Measurements from ENCODE around the gene BAIAP2.
"Not testable (repeated sequence)": the region's sequence is repeated elsewhere in the genome, so short reads cannot be mapped to it uniquely, and the experiment has no call there.

- not testable (repeated sequence) for TF ChIP-seq CTCF (IDR thresholded peaks at IDR 0.05 in 2 of 3, conservative IDR thresholded peaks at IDR 0.05 in 1 of 3; ENCODE audit: control insufficient read depth in 2 of 3, extremely low read depth in 1 of 3, insufficient read depth in 1 of 3, low read depth in 3 of 3, low read length in 3 of 3); HCFC1 (IDR thresholded peaks at IDR 0.05; ENCODE audit: low read length); REST (IDR thresholded peaks at IDR 0.05; ENCODE audit: low read depth, low read length); EP300 (IDR thresholded peaks at IDR 0.05; ENCODE audit: borderline replicate concordance in 1 of 2, control insufficient read depth in 1 of 2, low read depth in 2 of 2, low read length in 2 of 2); TAF1 (IDR thresholded peaks at IDR 0.05; ENCODE audit: borderline replicate concordance, low read depth, low read length); ZNF592 (IDR thresholded peaks at IDR 0.05); RELA (IDR thresholded peaks at IDR 0.05; ENCODE audit: borderline replicate concordance, partially characterized antibody); CEBPB (IDR thresholded peaks at IDR 0.05; ENCODE audit: borderline replicate concordance in 1 of 2, low read depth in 2 of 2, low read length in 2 of 2); POLR2A (IDR thresholded peaks at IDR 0.05; ENCODE audit: low read depth, low read length); RFX5 (IDR thresholded peaks at IDR 0.05; ENCODE audit: low read depth, low read length)
Observed at GRCh38 chr17:81030312-81030711, 4.6 kb upstream of the BAIAP2 start.
